KOPT-K1 (cell line): ENCODE data around the gene MYO6.

Experiments used
- H3K27ac ChIP-seq: fragments of 200-600 bp; sonication (generic); 2 replicates; pipeline ENCODE4 v1.5.1; 2016; ENCODE audit warnings: antibody characterized with exemption, mild to moderate bottlenecking, low read depth, low read length; ENCODE audit not compliant: poor library complexity, severe bottlenecking
- H3K36me3 ChIP-seq: fragments of 200-600 bp; sonication (generic); 2 replicates; pipeline ENCODE4 v1.5.1; 2017; ENCODE audit warnings: antibody characterized with exemption, mild to moderate bottlenecking, low read length, moderate library complexity; ENCODE audit not compliant: insufficient read depth
- H3K9me3 ChIP-seq: fragments of 200-600 bp; sonication (generic); 2 replicates; pipeline ENCODE4 v1.5.1; 2017; ENCODE audit warnings: antibody characterized with exemption, low read length, mild to moderate bottlenecking; ENCODE audit not compliant: insufficient read depth, poor library complexity, severe bottlenecking

MYO6 gene

DNA sequence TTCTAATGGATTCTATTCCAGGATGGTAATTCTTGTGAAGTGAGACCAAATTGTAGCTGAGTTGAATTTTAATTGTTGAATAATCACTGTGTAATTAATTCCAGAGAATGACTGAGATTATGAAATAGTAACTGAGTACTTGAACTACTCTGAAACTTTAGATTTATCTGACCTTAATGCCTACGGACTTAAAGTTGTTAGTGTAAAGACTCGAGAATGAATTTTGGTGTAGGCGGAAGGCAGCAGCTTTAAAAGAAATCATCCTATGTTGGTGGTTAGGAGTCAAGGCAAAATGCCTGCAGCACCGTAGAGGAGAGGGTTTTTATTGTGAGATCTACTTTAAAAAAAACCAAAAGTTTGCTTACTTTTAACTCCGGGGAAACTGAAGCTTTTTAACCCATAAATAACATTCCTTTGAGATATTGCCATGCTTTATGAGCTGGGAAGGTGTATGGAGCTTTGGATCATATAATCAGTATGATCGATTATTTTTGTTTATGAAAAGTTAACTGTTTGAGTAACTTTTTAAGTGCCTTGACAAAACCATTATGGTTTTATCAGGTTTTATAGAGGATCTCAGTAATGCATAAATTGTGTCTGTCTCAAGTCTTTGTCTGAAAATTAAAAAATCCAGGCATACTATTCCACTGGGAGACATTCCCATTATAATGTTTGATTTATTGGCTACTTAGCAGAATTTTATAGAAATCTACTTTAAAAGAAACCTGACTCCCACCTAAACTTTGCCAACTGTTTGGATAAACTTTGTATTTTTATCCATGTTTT, 46.1 kb downstream of the MYO6 start:
- H3K36me3 ChIP-seq: no peaks in the 10 kb centered on the region
- H3K27ac ChIP-seq: no peak overlapping the region

DNA sequence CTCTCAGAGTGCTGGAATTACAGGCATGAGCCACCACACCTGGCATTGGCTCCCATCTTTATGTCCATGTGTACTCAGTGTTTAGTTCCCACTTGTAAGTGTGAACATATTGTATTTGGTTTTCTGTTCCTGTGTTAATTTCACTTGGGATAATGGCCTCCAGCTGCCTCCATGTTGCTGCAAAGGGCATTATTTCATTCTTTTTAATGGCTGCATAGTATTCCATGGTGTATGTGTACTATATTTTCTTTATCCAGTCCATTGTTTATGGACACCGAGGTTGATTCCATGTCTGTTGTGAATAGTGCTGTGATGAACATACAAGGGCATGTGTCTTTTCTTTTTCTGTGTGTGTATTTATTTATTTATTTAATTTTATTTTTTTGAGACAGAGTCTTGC, 47.7 kb downstream of the MYO6 start:
- Histone ChIP-seq H3K27ac (no peak overlapping the region), H3K9me3 (no peaks in the 10 kb centered on the region), H3K36me3 (no peaks in the 10 kb centered on the region)

More for the DNA sequence above, 46.1 kb downstream of the MYO6 start:
- no peaks in the 10 kb centered on the region for H3K9me3 ChIP-seq

DNA sequence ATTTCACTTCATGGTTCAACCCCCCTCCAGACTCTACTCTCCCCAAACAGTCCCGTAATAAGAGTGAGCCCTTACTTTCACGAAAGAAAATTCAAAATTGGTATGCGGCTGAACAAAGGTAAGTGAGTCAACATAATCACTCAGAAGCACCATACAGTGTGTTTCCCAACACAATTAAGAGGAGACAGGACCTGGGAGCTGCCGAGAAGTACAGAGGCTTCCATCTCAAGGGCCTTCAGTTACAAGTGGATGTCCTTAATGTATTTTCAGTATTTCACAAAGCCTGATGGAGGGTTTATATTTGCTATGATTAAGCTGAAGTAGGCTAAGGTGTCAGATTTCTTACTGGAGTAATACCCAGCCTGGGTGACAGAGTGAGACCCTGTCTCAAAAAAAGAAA, 51.1 kb downstream of the MYO6 start:
- no peak overlapping the region for H3K27ac ChIP-seq

GRCh38 chr6:75800708-75801505, 51.9 kb downstream of the MYO6 start:
- no peak overlapping the region for H3K27ac ChIP-seq

More for the DNA sequence above, 51.1 kb downstream of the MYO6 start:
- Histone ChIP-seq H3K36me3 (no peaks in the 10 kb centered on the region), H3K9me3 (no peaks in the 10 kb centered on the region)

GRCh38 chr6:75802366-75802765, 53.3 kb downstream of the MYO6 start:
- H3K9me3 ChIP-seq: no peaks in the 10 kb centered on the region
- no peaks in the 10 kb centered on the region for H3K36me3 ChIP-seq
- H3K27ac ChIP-seq: no peak overlapping the region

More at GRCh38 chr6:75800708-75801505, 51.9 kb downstream of the MYO6 start:
- no peaks in the 10 kb centered on the region for H3K36me3 ChIP-seq
- H3K9me3 ChIP-seq: no peaks in the 10 kb centered on the region

DNA sequence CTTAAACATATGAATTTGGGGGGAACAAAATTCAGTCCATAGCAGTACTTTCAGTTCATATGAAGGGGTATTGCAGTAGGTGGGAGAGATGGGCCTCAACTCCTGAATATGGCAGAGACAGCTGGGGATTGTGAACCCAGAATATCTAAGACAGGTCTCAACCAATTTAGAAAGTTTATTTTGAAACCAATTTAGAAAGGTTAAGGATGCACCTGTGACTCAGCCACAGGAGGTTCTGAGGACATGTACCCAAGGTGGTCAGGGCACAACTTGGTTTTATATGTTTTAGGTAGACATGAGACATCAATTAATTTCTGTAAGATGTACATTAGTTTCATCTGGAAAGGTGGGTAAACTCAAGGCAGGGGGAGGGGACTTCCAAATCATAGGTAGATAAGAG, 59.5 kb downstream of the MYO6 start:
- Histone ChIP-seq H3K9me3 (no peaks in the 10 kb centered on the region), H3K27ac (no peak overlapping the region)

DNA sequence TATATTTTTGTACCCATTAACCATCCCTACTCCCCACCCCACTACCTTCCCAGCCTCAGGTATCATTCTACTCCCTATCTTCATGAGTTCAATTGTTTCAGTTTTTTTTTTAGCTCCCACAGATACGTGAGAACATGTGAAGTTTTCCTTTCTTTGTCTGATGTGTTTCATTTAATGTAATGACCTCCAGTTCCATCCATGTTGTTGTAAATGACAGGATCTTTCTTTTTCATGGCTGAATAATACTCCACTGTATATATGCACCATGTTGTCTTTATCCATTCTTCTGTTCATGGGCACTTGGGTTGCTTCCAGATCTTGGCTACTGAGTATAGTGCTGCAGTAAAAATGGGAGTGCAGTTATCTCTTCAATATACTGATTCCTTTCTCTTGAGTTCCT, 63.5 kb downstream of the MYO6 start:
- H3K36me3 ChIP-seq: no peaks in the 10 kb centered on the region
- no peak overlapping the region for H3K27ac ChIP-seq
- no peaks in the 10 kb centered on the region for H3K9me3 ChIP-seq

More for the DNA sequence above, 59.5 kb downstream of the MYO6 start:
- H3K36me3 ChIP-seq: no peaks in the 10 kb centered on the region

GRCh38 chr6:75813476-75814250, 64.6 kb downstream of the MYO6 start:
- H3K27ac ChIP-seq: no peak overlapping the region
- no peaks in the 10 kb centered on the region for H3K9me3 ChIP-seq
- no peaks in the 10 kb centered on the region for H3K36me3 ChIP-seq

DNA sequence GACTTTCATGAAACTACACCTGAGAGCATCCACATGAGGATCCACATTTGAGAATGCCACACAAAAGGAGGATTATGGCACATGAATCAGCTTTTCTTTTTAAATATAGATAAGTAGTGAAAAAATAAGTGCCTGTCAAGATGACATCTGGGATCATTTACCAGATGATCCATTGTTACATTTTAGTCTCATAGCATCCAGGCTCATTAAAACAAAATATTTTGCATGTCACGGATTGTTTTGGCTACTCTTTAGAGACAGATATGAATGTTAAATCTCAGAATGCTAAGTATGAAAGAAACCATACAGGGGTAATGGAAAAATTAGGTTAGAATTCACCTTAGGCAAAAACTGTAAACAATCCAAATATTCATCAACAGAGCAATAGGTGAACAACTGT, 66.7 kb downstream of the MYO6 start:
- Histone ChIP-seq H3K36me3 (no peaks in the 10 kb centered on the region), H3K9me3 (no peaks in the 10 kb centered on the region), H3K27ac (no peak overlapping the region)

GRCh38 chr6:75818098-75818855, 69.2 kb downstream of the MYO6 start:
- H3K27ac ChIP-seq: no peak overlapping the region
- H3K36me3 ChIP-seq: no peaks in the 10 kb centered on the region
- no peaks in the 10 kb centered on the region for H3K9me3 ChIP-seq

GRCh38 chr6:75819776-75820487, 70.9 kb downstream of the MYO6 start:
- Histone ChIP-seq H3K27ac (no peak overlapping the region), H3K36me3 (no peaks in the 10 kb centered on the region), H3K9me3 (no peaks in the 10 kb centered on the region)

- H3K36me3 ChIP-seq: no peaks in the 10 kb centered on the region
- no peak overlapping the region for H3K27ac ChIP-seq
- no peaks in the 10 kb centered on the region for H3K9me3 ChIP-seq
Measured at GRCh38 chr6:75824160-75824559, 75.1 kb downstream of the MYO6 start.

DNA sequence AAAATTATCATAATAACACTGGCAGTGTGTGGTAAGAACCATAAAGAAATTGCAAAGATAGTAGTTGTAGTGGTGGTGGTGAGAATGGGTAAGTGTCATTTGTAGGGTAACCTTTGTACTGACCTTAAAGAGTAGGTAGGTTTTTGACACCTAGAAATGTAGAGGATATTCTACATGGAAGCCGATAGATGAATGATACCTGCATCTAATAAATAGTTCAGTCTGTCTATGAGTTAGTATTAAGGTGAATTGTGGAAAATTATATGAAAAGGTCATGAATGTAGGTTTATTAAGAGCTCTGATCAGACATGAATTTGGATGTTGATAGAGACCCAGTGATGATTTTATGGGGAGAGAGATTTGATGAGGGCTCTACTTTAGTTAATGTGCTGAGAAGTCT, 78.1 kb downstream of the MYO6 start:
- H3K27ac ChIP-seq: no peak overlapping the region
- no peaks in the 10 kb centered on the region for H3K9me3 ChIP-seq
- H3K36me3 ChIP-seq: no peaks in the 10 kb centered on the region
